Neural cell (in vitro differentiated cells): ENCODE results near the gene PTPRS. TPM values are rescaled to one million over a fixed set of nuclear protein-coding genes. Genes with fewer than 3 reads are reported as not detected.

Experiments used
- H2AFZ ChIP-seq: fragments of 200-600, 300-800 bp; sonication (generic), shearing (Covaris generic); 2 replicates; pipeline ENCODE4 v1.6.0; 2014; ENCODE audit warnings: low read depth, mild to moderate bottlenecking, antibody characterized with exemption, low read length, moderate library complexity
- H3F3A ChIP-seq: fragments of 200-600 bp; shearing (Covaris generic); 2 replicates; pipeline ENCODE4 v1.6.1; 2016; ENCODE audit warnings: mild to moderate bottlenecking, moderate library complexity, mixed read lengths, antibody characterized with exemption, low read length; ENCODE audit not compliant: insufficient read depth, poor library complexity, severe bottlenecking
- H3K27ac ChIP-seq: fragments of 200-600, 300-800 bp; sonication (generic), shearing (Covaris generic); 2 replicates; pipeline ENCODE4 v1.5.1; 2014; ENCODE audit warnings: mild to moderate bottlenecking, low read length, moderate library complexity
- H3K27me3 ChIP-seq: fragments of 300-800, 200-600 bp; sonication (generic), shearing (Covaris generic); 2 replicates; pipeline ENCODE4 v1.6.0; 2014; ENCODE audit warnings: mild to moderate bottlenecking, low read depth, low read length, moderate library complexity; ENCODE audit not compliant: insufficient read depth
- H3K36me3 ChIP-seq: fragments of 300-800, 200-600 bp; sonication (generic), shearing (Covaris generic); 2 replicates; pipeline ENCODE4 v1.5.1; 2014; ENCODE audit warnings: mild to moderate bottlenecking, antibody characterized with exemption, low read length, moderate library complexity; ENCODE audit not compliant: insufficient read depth
- H3K4me2 ChIP-seq: fragments of 300-800, 200-600 bp; sonication (generic), shearing (Covaris generic); 2 replicates; pipeline ENCODE4 v1.6.0; 2014; ENCODE audit warnings: mild to moderate bottlenecking, low read length
- H3K4me3 ChIP-seq: fragments of 300-800, 200-600 bp; sonication (generic), shearing (Covaris generic); 2 replicates; pipeline ENCODE4 v1.5.1; 2014; ENCODE audit warnings: mild to moderate bottlenecking, low read length, moderate library complexity
- H3K79me2 ChIP-seq: fragments of 200-600 bp; shearing (Covaris generic); replicated peaks from 2 replicates; pipeline ENCODE4 v1.6.0; 2014; ENCODE audit warnings: mild to moderate bottlenecking, low read length, moderate library complexity; ENCODE audit not compliant: insufficient read depth
- H3K9ac ChIP-seq: fragments of 300-800, 200-600 bp; sonication (generic), shearing (Covaris generic); 2 replicates; pipeline ENCODE4 v1.6.1; 2016; ENCODE audit warnings: mild to moderate bottlenecking, low read length, mixed read lengths
- H3K9me2 ChIP-seq: fragments of 200-600 bp; shearing (Covaris generic); 2 replicates; pipeline ENCODE4 v1.6.1; 2016; ENCODE audit warnings: mild to moderate bottlenecking, low read length, mixed read lengths; ENCODE audit not compliant: insufficient read depth
- H3K9me3 ChIP-seq: fragments of 200-600, 300-800 bp; sonication (generic), shearing (Covaris generic); 2 replicates; pipeline ENCODE4 v1.6.1; 2016; ENCODE audit warnings: mild to moderate bottlenecking, mixed run types, low read length, moderate library complexity, mixed read lengths
- H4K20me1 ChIP-seq: fragments of 200-600 bp; shearing (Covaris generic); 2 replicates; pipeline ENCODE4 v1.6.1; 2016; ENCODE audit warnings: mild to moderate bottlenecking, mixed run types; ENCODE audit not compliant: insufficient read depth
- EP300 ChIP-seq: fragments of 450-650 bp; conservative IDR thresholded peaks from 2 replicates; pipeline ENCODE4 v1.6.1; 2014; ENCODE audit warnings: antibody characterized with exemption, mild to moderate bottlenecking, moderate library complexity; ENCODE audit not compliant: poor library complexity, severe bottlenecking
- EZH2 ChIP-seq: fragments of 200-600, 300-800 bp; shearing (Covaris generic), sonication (generic); IDR thresholded peaks from 2 replicates; pipeline ENCODE4 v1.6.1; 2014; ENCODE audit warnings: antibody characterized with exemption, low read length, borderline replicate concordance, mild to moderate bottlenecking; ENCODE audit not compliant: insufficient read depth, poor library complexity, severe bottlenecking
- MXI1 ChIP-seq: fragments of 450-650 bp; conservative IDR thresholded peaks from 2 replicates; pipeline ENCODE4 v1.6.1; 2014; ENCODE audit warnings: antibody characterized with exemption, mild to moderate bottlenecking; ENCODE audit not compliant: poor library complexity, severe bottlenecking
- POLR2AphosphoS5 ChIP-seq: IDR thresholded peaks from 2 replicates; pipeline ENCODE4 v1.6.1; 2012
- RAD21 ChIP-seq: fragments of 450-650 bp; conservative IDR thresholded peaks from 2 replicates; pipeline ENCODE4 v1.6.1; 2014; ENCODE audit warnings: antibody characterized with exemption, mild to moderate bottlenecking, moderate library complexity
- REST ChIP-seq: IDR thresholded peaks from 2 replicates; pipeline ENCODE4 v1.6.1; 2012; ENCODE audit warnings: borderline replicate concordance
- SMC3 ChIP-seq: fragments of 450-650 bp; conservative IDR thresholded peaks from 2 replicates; pipeline ENCODE4 v1.6.1; 2014; ENCODE audit warnings: antibody characterized with exemption, mild to moderate bottlenecking, moderate library complexity; ENCODE audit not compliant: poor library complexity
- TAF1 ChIP-seq: IDR thresholded peaks from 2 replicates; pipeline ENCODE4 v1.6.1; 2012; ENCODE audit warnings: low read depth
- polyA plus RNA-seq: library from polyadenylated mRNA; depleted of rRNA; stranded (reverse); fragments of >200 nt; gene quantifications from 2 replicates; pipeline ENCODE4 v1.2.3, GENCODE V29; 2014
- TF ChIP-seq, protein P1 (sequence below): fragments of 450-650 bp; IDR thresholded peaks from 2 replicates; pipeline ENCODE4 v1.5.1; 2014; ENCODE audit warnings: antibody characterized with exemption, mild to moderate bottlenecking, moderate library complexity; ENCODE audit not compliant: poor library complexity, severe bottlenecking

PTPRS gene
- polyA plus RNA-seq, 1 donor from 2014 or later, result 121 TPM

GRCh38 chr19:5380215-5380919, 39.8 kb upstream of the PTPRS start:
- Histone ChIP-seq H3K27me3 (no peaks in the 10 kb centered on the region), H2AFZ (no peak overlapping the region), H4K20me1 (no peaks in the 10 kb centered on the region), H3K4me3 (no peak overlapping the region), H3K36me3 (no peaks in the 10 kb centered on the region), H3K79me2 (no peaks in the 10 kb centered on the region), H3K9me2 (no peaks in the 10 kb centered on the region), H3K4me2 (no peak overlapping the region), H3K9me3 (peaks cover 4% of the 10 kb centered on the region), H3K27ac (no peak overlapping the region), H3K9ac (no peak overlapping the region), H3F3A (no peaks in the 10 kb centered on the region)
- TF ChIP-seq RAD21 (no peak), SMC3 (no peak), POLR2AphosphoS5 (no peak), MXI1 (no peak), EZH2 (no peak), REST (no peak), TAF1 (no peak), EP300 (no peak)
- TF ChIP-seq, protein P1, sequence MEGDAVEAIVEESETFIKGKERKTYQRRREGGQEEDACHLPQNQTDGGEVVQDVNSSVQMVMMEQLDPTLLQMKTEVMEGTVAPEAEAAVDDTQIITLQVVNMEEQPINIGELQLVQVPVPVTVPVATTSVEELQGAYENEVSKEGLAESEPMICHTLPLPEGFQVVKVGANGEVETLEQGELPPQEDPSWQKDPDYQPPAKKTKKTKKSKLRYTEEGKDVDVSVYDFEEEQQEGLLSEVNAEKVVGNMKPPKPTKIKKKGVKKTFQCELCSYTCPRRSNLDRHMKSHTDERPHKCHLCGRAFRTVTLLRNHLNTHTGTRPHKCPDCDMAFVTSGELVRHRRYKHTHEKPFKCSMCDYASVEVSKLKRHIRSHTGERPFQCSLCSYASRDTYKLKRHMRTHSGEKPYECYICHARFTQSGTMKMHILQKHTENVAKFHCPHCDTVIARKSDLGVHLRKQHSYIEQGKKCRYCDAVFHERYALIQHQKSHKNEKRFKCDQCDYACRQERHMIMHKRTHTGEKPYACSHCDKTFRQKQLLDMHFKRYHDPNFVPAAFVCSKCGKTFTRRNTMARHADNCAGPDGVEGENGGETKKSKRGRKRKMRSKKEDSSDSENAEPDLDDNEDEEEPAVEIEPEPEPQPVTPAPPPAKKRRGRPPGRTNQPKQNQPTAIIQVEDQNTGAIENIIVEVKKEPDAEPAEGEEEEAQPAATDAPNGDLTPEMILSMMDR, result no peak

GRCh38 chr19:5376928-5377327, 36.3 kb upstream of the PTPRS start:
- Histone ChIP-seq H3K4me3 (no peak overlapping the region), H3K79me2 (no peaks in the 10 kb centered on the region), H3K27ac (no peak overlapping the region), H3K9ac (no peak overlapping the region), H3K9me3 (no peaks in the 10 kb centered on the region), H3K36me3 (no peaks in the 10 kb centered on the region), H3F3A (no peaks in the 10 kb centered on the region), H2AFZ (no peak overlapping the region), H3K27me3 (no peaks in the 10 kb centered on the region), H4K20me1 (no peaks in the 10 kb centered on the region), H3K9me2 (no peaks in the 10 kb centered on the region), H3K4me2 (no peak overlapping the region)
- no peak for TF ChIP-seq MXI1
- no peak for TF ChIP-seq EP300
- no peak for TF ChIP-seq REST
- no peak for TF ChIP-seq SMC3
- TF ChIP-seq POLR2AphosphoS5, result no peak
